Embryonic facial prominence (tissue), 1 donor: Measurements from ENCODE around the gene SPINK13.
"Not testable (repeated sequence)": the region's sequence is repeated elsewhere in the genome, so short reads cannot be mapped to it uniquely, and the experiment has no call there.

Source experiments
- DNase-seq: peaks from one replicate; pipeline ENCODE4 v3.0.0-alpha.2; 2016; ENCODE audit errors: extremely low spot score

The SPINK13 gene

GRCh38 chr5:148268566-148268965, at the start of gene SPINK13:
Gene SPINK13 (plus strand): TSS chr5:148268794. CDS start chr5:148270073, 1,279 bp downstream.
- DNase-seq, result no peak

DNA sequence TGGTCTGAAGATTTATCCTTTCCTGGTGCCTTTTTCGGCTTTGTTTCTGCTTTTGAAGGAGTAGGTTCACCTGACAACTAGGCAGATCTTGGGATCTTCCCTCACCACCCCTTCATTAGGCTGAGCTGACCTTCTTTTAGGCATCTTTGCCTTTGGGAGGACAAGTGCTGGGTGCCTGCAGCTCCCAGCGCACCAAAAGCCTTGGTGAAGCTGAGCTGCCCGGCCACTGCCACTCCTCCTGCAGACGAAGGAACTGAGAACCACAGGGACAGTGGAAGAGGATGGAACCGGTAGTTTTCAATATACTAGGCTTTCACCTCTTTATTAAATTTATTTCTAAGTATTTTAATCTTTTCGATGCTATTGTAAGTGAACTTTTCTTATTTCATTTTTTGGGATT, 47.1 kb upstream of the SPINK13 start:
- DNase-seq, result no peak

- DNase-seq, result no peak
Observed at GRCh38 chr5:148224117-148224742, 44.4 kb upstream of the SPINK13 start.

DNA sequence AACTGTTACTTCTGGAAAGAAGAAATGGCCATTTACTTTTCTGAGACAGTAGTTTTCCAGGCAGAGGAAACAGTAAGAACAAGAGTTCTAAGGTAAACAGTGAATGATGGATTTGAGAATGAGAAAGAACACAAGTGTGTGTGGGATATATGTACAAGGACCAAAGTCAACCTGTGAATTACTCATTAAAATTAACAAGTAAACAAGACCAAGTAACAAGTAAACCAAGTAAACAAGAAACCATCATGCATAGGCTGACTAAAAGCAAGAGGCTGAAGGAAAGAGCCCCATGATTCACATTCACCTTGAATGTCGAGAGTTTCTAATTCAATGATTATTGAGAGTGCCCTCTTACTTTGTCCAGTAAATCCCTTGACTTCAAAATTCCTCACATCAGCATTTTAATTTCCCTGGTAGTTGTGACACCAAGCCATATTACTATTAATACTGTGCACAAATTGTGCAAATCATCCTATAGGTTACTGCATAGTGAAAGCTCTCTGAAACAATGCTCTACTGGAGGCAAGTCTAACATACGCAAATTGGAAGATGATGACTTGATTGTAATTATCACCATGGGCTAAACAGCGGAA, 40.1 kb upstream of the SPINK13 start:
- DNase-seq, result no peak

GRCh38 chr5:148229840-148230239, 38.8 kb upstream of the SPINK13 start:
- no peak for DNase-seq

DNA sequence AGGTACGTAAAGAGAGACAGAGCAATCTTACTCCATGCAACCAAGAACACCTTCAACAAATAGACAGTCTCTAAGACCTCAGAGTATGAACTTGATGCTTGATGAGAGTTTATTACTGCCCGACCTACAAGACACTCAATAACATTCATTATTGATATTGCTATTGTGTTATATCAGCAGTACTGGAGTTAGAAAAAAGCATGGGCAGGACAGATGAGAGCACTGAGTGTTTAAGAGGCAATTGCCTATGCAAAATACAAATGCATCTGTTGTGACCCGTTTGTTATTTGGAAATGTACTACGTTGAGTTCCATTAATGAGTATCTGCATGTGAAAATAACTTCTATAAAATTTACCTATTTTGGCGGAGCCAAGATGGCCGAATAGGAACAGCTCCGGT, 38.4 kb upstream of the SPINK13 start:
- no peak for DNase-seq

DNA sequence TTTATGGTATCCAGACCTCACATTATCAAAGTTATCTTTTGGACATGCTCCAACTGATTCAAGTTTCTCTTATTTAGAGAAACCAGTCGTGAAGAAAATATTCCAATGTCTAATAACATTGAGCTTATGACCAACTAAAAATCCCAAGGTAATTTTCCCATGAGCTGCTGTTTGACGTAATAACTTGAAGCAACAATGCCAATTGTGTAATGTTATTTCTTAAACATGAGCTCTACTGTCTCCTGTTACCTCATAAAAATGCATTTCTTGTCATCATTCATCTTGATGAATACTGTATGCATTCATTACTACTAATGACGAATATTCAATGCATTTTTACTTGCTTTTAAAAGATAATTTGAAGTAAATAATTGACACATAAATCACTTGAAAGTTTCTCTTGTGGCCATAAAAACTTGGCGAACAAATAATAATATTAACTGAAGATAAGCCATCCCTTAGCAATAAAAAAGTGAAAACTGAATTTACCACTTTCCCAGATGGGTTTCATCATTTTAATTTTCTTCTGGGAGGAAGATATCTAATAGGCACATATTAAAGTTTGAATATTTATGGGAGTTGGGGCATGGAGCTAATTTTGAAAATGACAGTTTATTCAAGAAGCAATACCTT, 30.7 kb upstream of the SPINK13 start:
- DNase-seq, result no peak

- no peak for DNase-seq
Observed at GRCh38 chr5:148238418-148238794, 30.2 kb upstream of the SPINK13 start, which contains the start of gene MARCOL. Gene MARCOL (plus strand): TSS chr5:148238525. CDS start chr5:148238598, 73 bp downstream.

DNA sequence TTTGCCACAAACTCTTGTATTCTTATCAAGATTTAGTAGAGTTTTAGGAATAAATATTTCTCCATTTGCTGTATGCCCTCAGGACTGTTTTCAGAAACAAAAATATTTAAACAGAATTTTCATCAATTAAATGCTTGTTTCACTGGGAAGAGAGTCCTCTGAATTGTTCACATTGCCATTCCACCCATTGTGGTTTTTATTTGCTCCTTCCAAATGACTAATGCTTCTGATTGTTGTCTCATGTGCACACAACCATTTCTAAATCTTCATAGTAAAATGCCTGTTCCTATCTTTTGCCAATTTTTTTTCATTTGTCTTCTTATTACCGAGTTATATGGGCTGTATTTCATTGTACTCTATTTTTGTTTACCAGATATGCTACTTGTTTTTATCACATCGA, 19.7 kb upstream of the SPINK13 start:
- no peak for DNase-seq

DNA sequence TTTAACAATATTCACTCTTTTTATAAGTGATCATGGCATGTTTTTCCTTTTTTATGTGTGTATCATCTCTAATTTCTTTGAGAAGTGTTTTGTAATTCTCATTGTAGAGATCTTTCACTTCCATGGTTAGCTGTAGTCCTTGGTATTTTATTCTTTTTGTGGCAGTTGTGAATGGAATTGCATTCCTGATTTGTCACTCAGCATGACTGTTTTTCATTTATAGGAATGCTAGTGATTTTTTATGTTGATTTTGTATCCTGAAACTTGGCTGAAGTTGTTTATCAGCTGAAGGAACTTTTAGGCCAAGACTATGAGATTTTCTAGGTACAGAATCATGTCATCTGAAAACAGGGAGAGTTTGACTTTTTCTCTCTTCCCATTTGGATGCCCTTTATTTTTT, 13.1 kb upstream of the SPINK13 start:
- no peak for DNase-seq

DNA sequence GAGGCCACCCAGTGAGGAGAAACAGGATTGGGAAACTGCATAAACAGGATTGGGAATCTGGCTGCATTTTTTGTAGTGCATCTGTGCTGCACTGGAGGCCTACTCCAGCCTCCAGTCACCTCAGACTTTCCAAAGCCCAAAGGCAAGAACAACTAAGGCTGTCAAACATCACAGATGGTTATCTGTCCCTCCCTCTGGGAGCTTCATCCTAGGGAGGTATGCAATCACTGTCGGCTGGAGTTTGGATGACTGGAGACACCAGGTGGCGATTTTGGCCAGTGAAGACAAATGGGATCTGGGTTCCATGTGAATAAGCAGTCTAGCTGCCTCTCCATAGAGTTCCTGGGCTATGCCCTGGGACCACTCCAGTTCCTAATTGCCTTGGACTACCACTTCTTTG, 9.3 kb upstream of the SPINK13 start:
- no peak for DNase-seq

GRCh38 chr5:148261221-148261620, 7.4 kb upstream of the SPINK13 start:
- no peak for DNase-seq

DNA sequence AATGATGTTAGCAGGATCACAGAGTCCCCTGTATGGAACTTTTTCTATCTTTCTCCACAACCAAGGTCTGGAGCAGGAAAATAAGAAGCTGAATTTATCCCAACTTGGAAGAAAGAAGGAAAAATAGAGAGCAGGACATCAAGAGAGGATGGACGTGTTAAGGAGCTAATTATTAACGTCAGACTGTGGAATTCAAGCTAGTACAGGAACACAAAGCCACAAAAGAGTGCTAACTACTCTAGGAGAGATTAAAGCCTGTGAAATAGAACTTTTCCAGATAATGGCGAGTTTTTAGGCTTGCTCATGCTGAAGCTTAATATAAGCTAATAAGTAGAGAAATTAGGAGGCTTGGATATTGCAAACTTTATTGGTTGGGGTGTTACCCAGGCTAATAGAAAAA, 632 bp upstream of the SPINK13 start:
- no peak for DNase-seq

DNA sequence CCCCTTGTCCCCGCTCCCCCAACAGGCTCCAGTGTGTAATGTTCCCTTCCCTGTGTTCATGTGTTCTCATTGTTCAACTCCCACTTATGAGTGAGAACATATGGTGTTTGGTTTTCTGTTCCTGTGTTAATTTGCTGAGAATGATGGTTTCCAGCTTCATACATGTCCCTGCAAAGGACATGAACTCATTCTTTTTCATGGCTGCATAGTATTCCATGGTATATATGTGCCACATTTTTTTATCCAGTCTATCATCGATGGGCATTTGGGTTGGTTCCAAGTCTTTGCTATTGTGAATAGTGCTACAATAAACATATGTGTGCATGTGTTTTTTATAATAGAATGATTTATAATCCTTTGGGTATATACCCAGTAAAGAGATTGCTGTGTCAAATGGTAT, 6.5 kb downstream of the SPINK13 start:
- not testable (repeated sequence) for DNase-seq

- DNase-seq, result not testable (repeated sequence)
Observed at GRCh38 chr5:148280893-148281292, 12.3 kb downstream of the SPINK13 start.

DNA sequence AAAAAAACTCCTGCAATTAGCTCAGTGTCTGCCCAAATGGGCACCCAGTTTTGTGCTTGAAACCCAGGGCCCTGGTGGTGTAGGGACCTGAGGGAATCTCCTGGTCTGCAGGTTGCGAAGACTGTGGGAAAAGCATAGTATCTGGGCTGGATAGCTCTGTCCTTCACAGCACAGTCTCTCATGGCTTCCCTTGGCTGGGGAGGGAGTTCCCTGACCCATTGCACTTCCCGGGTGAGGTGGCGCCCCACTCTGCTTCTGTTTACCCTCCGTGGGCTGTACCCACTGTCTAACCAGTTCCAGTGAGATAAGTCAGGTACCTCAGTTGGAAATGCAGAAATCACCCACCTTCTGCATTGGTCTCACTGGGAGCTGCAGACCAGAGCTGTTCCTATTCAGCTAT, 12.7 kb downstream of the SPINK13 start:
- DNase-seq, result not testable (repeated sequence)

DNA sequence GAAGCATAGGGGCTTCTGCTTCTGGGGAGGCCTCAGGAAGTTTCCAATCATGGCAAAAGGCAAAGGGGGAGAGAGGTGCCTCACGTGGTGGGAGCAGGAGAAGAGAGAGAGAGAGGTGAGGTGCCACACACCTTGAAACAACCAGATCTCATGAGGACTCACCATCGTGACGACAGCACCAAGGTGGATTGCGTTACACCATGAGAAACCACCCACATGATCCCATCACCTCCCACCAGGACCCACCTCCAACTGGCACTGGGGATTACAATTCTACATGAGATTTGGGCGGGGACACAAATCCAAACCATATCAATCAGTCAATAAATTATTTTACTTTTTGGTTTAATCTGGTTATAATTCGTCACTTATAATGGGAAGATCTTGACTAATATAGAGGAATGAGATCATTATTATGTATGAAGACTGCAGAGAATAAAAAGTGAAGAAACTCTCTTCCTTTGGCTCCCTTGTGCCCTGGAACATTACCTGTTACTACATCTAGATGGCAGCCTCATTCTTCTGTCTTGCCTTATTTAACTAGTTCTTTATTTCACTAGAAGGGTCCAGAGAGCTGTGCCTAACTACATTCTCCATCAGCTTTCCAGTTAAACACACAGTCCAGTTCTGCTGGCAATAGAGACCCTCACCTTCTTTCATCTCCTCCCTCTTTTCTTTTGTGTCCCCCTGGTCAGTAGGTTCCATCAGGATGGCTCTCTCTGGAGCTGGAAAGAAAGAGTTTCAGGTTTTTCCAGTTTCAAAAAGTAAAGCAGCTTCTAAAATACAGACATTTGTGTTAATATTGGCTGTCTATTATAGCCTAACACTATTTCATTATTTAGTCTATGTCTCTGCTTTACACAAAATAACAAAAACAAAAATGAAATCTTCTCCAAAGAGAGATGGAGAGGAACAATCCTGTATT, 21.9 kb downstream of the SPINK13 start:
- DNase-seq, result no peak

DNA sequence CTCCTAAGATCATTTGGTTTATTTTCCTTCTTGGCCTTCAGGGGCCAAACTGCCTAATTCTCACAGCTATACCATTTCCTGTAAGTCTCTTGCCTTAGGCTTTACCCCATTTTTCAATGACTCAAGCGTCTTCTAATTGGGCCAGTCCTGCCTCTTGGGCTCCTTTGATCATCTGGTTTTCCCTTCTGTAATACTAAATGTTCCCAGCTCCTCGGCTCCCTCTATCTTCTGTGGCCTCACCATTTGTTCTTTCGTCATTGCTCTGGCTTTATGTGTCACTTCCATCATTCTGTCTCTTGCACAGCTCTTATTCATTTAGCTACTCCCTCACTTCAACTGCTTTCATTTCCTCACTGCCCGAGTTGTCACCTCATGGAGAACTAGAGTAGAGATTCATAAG, 29.1 kb downstream of the SPINK13 start:
- DNase-seq, result no peak

DNA sequence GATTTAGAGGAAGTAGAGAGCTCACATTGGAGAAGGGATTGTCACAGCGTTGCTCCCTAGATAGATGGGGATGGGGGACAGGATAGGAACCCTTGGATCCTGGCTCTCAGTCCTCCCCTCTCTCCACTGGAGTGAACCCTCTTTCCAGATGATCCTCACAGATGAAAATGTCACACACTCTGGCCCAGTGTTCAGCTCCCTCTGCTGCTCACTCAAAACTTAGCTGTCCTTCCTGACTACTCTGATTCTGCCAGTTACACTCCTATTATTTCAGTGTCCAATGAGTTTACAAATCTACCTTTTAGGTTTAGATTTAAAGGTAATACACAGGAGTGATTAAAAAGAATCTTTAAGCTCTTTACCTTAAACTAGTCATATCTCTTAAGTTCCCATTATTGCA, 37.9 kb downstream of the SPINK13 start:
- DNase-seq, result no peak

- DNase-seq, result no peak
Observed at GRCh38 chr5:148309019-148309418, 40.4 kb downstream of the SPINK13 start.

- DNase-seq, result no peak
Observed at GRCh38 chr5:148309746-148310145, 41.2 kb downstream of the SPINK13 start.

DNA sequence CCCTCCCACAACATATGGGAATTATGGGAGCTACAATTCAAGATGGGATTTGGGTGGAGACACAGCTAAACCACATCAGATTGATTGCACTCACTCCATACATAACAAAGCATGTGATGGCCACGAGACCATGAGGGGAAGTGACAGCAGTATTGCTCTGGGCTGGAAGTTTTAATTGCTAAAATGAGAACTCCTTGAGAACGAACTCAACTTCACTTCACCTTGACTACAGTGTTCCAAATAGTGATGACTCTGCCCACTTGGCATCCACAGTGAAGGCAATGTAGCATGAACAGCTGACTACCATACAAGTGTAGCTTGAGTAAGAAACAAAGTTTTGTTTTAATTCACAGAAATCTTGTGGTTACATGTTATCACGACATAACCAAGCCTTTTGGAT, 42.9 kb downstream of the SPINK13 start:
- no peak for DNase-seq
